Hematopoietic multipotent progenitor cell treated with erythropoietin and hydrocortisone succinate and interleukin-3 and kit ligand, for 8 days (in vitro differentiated cells): ENCODE results near the gene DEPDC5.

Experiments used
- DNase-seq: peaks from one replicate; pipeline ENCODE4 v3.0.0-alpha.2; 2015

The DEPDC5 gene

DNA sequence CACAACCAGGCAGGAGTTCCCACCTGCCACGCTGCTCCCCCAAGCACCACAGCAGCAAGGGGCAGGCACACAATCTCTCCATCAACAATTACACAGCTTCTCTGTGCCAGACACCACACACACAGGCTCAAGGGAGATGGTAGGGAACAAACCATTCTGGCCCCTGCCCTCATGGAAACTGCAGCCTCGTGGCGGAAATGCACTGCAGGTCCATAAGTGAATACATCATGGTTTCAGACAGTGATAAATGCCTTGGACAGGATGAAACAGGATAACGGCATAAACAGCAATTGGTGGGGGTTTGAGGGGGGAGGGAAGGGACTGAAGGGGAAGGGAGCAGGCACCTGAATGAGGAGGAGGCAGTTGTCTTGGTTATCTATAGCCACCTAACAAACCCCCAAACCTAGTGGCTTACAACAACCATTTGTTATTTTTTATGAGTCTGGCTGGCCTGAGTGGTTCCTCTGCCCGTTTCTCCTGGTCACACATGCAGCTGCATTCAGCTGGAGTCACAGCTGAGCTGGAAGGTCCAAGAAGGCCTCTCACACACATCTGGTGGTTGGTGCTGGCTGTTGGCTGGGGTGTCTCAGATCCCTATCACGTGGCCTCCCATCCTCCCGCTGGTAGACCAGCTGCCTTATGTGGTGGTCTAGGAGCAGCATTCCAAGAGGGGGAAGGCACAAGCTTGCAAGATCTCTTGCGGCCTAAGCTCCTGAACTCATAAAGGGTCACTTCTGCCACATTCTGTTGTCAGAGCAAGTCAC is 175.5 kb downstream of the DEPDC5 start:
- DNase-seq: no peak

DNA sequence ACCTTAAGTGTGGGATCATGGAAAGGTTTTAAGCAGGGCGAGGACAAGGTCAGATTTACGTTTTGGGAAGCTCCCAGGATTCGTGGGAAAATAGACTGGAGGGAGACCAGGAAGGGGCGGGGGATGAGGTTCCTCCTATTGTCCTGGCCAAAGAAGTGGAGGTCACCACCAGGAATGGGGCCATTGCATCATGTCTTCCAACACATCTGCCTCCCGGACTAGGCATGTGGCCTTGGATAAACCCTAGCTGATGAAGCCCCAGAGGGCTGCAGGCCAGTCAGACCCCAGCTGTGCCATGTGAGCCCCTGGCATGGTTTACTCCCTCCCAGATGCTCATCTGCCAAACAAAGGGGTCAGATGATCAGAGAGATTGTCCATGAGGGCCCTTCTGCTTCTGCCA is 179.0 kb downstream of the DEPDC5 start:
- no peak for DNase-seq

DNA sequence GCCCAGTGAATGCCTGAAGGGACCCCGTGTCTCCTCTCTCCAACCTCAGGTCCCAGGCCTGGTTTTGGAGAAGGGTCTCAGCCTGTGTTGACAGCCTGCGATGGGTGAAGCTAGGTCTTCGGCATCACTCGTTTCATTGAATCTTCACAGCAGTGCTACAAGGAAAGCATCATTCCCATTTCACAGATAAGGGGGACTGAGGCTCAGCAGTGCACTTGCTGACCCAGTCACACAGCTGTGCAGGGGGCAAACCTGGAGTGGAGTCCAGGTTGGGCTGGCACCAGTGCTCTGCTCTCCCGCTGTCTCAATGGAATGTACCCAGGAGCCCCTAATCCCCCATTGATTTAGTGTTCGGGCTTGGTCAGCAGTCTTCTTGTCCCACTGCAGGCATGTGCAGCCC is 179.6 kb downstream of the DEPDC5 start:
- DNase-seq: no peak

DNA sequence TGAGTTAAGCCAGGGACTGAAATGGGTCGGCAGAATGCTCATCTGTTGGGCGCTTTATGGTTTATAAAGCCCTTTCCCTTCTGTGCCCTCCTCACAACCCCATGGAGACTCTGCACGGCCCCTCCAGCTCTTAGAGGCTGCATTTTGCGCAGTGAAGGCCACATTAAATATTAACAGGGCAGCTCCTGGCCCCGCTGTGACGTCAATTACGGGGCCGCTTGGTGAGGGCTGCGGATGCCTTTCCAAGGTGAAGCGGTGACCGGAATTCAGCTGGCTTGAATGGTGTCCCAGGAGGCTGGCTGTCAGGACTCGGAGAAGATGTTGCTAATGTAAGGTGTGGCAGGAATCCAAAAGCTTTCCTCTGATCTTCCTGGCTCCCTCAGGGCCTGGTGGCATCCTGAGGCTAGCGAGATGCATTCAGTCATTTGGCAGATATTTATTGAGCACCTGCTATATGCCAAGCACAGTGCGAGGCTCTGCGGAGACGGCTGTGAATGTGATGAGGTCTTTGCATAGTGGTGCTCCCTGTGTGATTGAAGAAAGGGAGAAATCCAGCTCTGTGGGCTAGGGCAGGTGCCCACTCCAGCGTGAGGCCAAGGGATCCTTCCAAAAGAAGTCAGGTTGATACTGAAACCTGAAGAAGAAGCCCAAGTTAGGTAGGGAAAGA is 180.1 kb downstream of the DEPDC5 start:
- no peak for DNase-seq

DNA sequence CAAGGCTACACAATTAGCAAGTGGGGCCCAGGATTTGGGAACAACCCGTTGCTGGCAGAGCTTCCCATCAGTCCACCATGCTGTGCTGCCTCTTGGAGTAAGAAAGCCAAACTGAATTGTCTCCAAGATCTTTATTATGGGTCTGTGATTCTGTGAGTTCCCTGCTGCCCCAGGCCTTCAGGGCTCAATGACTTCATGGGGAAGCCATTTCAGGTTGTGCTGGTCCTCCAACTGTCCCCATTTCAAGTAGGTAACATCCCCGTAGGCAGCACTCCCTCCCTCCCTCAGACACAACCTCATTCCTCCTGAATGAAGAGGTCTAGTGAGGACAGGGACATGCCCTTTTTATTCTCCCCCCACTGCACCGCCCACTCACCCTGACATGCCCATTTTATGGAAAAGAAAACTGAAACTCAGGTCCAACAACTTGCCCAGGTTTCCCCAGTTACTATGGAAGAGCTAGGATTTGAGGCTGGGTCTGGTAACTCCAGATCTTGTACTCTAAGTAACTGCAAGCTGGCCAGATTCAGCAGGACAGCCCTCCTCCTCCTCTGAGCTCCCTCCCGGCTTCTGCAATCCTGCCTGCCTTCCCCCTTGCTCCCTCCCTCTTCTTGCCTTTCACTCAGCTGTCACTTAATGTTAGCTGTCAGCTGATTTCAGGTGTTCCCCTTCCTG is 182.3 kb downstream of the DEPDC5 start:
- no peak for DNase-seq

- DNase-seq: peak; percentile 94
These were observed 183.5 kb downstream of the DEPDC5 start for GRCh38 chr22:31937341-31937740.

- no peak for DNase-seq
These were observed 184.5 kb downstream of the DEPDC5 start for GRCh38 chr22:31938296-31938695.

DNA sequence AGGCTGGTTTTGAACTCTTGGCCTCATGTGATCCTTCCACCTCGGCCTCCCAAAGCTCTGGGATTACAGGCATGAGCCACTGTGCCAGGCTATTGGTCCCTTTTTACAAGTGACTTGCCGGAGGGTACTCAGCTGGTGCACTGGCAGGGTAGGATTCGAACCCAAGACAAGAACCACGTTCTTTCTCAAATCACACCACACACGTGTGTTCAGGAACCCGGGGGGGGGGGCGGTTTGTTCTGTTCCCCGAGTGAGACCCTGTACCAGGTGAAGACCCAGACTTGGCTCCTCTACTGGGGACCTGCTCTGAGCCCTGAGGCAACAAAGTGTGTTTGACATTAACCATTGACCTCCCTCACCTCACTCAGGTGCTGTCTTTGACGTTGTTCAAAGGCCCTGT is 186.7 kb downstream of the DEPDC5 start:
- no peak for DNase-seq

DNA sequence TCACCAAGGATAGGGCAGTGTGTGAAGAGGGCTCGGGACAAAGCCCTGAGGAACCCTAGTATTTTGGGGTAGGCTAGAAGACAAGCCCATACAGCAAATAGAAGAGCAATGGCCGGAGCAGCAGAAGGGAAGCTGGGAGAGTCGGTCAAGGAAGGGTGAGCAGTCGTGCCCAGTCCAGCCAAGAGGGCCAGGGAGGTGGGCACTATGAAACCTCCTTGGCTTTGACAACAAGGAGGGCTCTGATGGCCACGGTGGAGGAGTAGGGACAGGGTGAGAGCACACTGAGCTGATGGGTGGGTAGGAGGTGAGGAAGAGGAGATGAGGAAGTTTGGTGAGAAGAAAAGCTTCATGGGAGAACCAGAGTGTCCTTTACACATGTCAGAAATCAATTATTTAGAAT is 188.3 kb downstream of the DEPDC5 start:
- no peak for DNase-seq

GRCh38 chr22:31943206-31943977 is 189.6 kb downstream of the DEPDC5 start:
- no peak for DNase-seq

GRCh38 chr22:31943978-31944699 is 190.3 kb downstream of the DEPDC5 start, which contains the start of gene YWHAH:
Gene YWHAH (plus strand): TSS chr22:31944535. CDS start chr22:31944734, 199 bp downstream.
- peak; percentile 93 for DNase-seq

- DNase-seq: peak; percentile 30
These were observed 191.1 kb downstream of the DEPDC5 start for GRCh38 chr22:31944700-31945442.

DNA sequence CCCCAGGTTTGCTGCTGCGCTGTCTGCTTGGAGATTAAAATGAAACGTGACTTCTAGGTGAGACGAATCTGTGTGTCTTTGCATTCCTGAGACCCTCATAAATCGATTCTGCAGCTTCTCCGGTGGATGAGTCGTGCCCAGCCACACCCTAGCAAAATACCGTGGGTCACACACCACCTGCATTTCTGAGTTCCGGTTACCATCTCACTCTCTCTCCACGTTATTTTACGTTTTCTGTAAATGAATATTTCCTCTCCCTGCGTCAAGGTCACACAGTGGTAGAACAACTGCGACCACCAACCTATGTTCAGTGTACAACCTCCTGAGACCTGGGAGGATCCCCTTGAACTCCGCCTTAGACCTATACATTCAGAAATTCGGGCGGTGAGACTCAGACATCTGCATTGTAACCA is 191.6 kb downstream of the DEPDC5 start:
- DNase-seq: peak; percentile 14

DNA sequence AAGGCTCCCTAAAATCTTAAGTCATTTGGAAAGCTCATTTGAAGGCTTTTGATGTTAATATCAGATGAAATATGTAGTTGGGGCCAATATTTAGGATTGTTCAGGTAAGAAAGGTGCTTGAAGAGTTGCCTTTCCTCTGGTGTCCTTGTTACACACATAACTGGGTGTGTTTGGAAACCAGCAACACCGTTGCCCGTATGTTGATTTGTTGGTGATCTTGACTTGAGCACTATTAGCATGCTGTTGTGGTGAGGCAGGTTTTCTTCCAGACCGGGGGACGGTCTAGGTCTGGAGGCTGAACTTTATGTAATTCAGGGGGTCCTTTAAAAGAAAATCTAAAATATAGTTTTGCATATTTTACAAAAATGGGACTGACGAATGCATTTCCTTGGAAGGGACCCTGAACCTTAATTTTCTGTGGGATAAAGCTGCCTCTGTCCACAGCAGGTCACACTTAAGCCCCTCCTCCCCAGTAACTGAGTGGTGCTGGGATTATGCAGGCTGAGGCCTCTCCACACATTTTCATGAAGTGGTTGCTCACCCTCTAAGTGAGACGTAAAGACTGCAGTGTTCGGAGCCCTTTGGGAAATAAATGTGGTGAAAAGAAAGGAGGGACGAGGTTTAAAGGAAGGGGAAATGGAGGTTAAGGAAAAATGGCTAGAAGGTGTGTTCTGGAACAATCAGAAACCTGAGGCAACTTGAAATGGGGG is 192.3 kb downstream of the DEPDC5 start:
- no peak for DNase-seq

DNA sequence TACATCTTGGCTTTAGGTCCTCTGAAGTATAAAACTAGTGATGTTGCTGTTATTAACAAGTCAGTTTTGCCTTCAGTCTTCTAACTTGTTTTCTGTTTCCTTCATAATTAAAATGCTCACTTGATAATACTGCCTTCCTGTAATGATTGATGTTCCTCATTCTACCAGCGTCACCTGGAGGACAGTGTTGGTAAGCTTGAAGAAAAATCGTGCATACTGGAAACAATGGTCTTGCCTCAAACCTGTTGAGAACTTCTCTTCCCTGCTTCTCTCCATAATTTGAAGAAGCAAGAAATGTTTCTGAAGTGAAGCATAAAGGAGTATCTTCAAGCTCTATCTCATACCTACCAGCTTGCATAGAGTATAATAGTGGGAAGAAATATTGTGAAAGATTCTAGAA is 193.5 kb downstream of the DEPDC5 start:
- DNase-seq: peak; percentile 86

DNA sequence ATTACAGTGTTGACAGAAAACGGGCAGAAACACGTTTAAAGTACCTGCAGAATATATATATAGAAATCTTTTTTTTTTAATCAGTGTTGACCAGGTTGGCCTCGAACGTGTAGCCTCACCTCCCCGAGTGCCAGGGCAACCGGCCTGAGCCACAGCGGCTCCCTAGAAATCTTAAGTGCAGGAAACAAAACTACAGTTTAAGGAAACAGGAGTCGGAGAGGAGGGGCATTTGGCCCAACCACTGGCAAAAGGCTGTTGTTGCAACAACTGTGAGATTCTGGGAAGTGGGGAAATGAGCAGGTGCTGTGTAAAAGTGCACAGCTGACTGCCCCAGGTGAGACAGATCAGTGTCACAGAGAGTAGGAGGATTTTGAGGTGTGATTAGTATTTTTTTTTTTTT is 194.2 kb downstream of the DEPDC5 start:
- no peak for DNase-seq

DNA sequence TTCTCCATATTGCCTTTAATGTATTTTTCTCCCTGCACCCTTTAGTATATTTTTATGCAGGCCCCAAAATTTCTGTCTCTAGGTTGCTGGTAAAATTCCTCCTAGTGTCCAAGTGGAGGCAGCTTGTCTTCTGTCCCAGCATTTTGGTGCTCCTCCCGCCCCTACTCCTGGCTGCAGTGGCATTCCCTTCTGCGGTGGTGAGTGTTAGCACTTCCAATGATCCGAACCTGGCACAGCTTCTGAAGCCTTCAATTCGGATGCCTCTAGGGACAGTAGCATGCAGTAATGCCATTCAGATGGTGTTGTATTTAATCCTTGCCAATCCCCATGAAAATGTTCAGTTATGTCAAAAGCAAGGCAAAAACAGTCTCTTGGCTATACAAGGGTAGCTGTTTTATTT is 196.4 kb downstream of the DEPDC5 start:
- DNase-seq: no peak

DNA sequence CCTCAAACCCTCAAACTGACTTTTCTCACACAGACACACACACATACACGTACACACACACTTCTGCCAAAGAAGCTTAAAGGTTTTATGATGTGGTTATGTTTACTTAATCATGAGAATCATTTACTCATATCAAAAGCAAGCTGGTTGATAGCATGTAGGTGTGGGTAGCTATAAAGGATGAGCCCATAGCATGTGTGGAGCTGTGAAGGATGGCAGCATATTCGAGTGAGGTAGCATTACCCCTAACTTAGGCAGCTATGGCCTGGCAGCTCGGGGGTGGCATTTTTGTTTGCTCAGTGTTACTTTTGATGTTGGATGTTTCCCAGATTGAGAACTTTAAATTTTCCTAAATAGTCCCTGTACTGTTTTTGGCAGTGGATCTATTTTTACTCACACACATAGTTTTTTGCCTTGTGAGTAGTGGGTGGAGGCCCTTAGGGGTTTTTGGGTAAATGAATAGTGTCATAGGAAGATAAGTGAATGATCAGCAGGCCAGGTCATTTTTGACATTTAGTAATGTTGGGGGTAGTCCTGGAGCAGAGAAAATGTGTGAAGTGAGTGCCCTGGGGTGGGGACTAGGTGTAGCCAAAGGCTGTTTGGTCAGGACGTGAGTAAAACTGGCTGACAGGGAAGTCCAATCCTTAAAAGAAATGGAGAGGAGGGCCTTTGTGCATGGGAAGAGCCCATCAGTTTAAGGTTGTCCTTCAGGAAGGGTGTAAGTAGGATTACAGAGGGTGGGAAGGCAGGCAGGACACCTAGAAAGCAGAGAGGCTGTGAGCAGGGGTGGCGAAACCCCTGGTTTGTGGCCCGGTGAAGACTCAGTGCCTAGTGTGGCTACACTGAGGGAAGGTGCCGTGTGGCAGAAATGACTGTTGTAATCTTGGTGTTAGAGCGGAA is 197.6 kb downstream of the DEPDC5 start:
- DNase-seq: no peak

DNA sequence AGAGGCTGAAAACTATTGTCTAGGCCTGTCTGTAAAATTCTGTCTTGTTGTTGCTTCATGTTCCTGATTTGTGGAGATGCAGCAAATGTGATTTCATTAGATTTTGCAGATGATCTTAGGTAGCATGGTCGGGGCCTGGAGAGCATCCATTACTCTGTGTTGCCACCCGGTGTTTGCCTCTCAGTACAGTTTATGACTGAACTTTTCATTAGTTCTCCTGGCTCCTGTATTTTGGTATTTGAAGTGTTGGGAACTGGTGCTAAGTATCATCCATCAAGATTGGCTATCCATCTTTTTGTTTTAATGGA is 198.2 kb downstream of the DEPDC5 start:
- DNase-seq: peak; percentile 18

DNA sequence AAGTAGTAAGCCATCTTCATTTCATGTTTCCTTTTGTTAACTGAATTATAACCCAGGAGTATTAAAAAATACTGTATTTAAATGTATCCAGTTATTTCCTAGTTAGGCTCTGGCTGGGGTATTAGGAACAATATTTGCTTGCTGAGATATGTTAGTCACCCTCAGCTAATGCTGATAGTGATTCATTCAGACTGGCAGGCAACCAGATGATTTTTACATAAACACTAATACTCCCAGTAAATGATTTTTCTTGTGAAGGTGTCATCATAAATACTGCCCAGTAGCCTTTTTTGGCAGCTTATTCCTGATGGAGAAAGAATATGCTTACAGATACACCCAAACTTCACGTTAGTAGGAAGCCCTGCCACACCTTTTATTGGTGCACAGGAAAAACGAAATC is 198.7 kb downstream of the DEPDC5 start:
- no peak for DNase-seq
